HG03469 (cell line): ENCODE data around the gene KCP.

Source experiments
- ATAC-seq: cut with Tn5 transposase; IDR thresholded peaks from one replicate; pipeline ENCODE4 v1.9.1; 2021; ENCODE audit warnings: mild to moderate bottlenecking, moderate library complexity, moderate number of reproducible peaks; ENCODE audit not compliant: unreplicated experiment

KCP gene

DNA sequence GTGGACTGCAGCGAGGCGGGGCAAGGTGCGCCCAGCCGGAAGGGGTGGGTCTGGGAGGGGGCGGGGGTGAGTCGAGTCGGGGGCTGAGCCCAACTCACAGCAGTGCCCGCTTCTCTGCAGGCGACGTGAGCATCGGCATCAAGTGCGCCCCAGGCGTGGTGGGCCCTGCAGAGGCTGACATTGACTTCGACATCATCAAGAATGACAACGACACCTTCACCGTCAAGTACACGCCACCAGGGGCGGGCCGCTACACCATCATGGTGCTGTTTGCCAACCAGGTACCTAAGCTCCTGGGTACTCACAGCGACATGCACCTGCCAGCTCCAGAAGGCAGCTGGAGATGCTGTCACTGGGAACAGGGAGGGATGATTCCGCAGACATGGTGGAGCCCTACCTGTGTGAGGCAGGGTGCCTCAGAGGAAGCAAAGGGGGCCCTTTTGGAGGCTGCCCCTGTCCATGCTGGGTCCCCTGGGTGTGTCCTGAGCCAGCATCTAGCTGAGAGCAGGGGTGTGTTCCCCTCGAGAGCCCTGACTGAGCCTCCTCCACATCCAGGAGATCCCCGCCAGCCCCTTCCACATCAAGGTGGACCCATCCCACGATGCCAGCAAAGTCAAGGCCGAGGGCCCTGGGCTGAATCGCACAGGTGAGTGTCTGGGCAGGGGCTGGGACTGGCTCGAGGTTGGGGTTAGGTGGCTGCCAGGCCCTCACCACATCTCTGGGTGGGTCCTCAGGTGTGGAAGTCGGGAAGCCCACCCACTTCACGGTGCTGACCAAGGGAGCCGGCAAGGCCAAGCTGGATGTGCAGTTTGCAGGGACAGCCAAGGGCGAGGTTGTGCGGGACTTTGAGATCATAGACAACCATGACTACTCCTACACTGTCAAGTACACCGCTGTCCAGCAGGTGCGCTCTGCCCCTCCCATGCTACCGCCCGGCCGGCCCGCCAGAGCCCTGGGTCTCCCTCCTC lies 67.6 kb downstream of the KCP start:
- no peak for ATAC-seq

DNA sequence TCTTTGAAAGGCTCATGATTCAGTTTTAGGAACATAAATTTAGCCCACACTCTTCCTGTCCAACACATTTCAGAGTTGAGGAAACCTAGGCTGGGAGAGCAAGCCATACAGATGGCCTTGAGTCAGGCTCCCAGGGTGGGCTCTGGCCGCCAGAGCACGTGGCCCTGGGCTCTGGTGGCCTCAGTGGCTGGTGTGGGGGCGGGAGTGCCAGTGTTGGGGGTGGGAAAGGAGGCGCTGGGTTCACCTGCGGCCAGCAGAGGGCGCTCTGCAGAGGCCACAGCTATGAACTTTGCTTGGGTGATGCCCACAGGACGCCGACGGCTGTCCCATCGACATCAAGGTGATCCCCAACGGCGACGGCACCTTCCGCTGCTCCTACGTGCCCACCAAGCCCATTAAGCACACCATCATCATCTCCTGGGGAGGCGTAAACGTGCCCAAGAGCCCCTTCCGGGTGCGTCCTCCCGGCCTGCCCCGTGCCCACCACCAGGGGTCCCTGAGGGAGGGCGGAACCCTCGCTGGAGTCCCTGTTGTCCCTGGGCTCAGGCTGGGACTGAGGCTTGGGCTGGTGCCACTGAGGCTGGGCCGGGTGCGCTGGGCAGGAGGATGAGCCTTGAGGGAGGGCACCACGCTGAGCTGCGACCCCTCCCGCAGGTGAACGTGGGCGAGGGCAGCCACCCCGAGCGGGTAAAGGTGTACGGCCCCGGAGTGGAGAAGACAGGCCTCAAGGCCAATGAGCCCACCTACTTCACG lies 68.4 kb downstream of the KCP start:
- ATAC-seq, result no peak

DNA sequence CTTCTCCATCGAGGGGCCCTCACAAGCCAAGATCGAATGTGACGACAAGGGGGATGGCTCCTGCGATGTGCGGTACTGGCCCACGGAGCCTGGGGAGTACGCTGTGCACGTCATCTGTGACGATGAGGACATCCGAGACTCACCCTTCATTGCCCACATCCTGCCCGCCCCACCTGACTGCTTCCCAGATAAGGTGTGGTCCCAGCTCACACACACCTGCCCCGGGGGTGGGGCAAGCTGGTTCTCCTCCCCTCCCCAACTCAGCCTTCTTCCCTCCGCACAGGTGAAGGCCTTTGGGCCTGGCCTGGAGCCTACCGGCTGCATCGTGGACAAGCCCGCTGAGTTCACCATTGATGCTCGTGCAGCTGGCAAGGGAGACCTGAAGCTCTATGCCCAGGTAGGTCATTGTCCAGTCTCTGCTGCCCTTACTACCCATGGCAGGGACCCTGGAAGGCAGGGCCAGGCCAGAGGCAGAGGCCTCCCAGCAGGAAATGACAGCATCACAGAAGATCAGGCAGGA lies 69.3 kb downstream of the KCP start:
- ATAC-seq, result no peak

DNA sequence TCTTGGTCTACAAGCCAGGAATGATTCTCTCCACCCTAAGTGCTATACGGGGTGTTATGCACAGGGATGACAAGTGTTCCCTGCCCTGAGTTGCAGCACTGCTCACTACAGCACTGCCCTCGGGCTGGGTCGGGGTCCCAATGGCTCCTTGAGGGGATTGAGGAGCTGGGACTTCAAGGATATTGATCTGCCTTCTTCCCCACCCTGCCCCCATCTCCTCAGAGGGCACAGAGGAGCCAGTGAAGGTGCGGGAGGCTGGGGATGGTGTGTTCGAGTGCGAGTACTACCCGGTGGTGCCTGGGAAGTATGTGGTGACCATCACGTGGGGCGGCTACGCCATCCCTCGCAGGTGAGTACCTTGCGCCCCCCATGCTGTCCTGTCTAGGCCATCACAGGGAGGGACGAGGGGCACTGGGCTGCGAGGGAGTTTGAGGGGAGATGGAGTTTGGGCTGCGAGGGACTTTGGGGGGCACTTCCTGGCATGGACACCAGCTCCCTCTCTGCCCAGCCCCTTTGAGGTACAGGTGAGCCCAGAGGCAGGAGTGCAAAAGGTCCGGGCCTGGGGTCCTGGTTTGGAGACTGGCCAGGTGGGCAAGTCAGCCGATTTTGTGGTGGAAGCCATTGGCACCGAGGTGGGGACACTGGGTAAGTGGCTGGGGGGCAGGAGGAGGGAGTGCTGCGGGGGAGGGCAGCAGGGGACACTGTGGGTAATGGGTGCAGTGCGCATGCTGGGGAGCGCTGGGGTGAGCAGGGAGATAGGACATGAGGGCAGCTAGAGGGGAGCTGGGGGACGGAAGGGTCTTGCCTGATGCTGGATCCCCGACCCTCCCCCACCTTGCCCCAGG lies 70.0 kb downstream of the KCP start:
- ATAC-seq, result no peak

DNA sequence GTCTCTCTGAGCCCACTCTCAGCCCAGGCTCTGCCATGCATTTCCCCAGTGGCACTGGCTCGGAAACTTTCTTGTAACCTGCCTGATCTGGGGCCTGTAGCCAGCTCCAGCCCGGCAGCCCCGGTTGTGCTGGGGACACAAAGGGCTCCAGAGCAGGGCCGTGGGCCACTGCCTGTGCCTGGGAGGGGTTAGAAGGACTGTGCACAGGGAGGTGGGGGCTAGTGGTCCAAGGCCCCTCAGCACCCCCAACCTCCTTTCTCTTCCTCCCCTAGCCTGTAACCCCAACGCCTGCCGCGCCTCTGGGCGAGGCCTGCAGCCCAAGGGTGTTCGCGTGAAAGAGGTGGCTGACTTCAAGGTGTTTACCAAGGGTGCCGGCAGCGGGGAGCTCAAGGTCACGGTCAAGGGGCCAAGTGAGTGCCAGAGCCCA lies 70.7 kb downstream of the KCP start:
- no peak for ATAC-seq

DNA sequence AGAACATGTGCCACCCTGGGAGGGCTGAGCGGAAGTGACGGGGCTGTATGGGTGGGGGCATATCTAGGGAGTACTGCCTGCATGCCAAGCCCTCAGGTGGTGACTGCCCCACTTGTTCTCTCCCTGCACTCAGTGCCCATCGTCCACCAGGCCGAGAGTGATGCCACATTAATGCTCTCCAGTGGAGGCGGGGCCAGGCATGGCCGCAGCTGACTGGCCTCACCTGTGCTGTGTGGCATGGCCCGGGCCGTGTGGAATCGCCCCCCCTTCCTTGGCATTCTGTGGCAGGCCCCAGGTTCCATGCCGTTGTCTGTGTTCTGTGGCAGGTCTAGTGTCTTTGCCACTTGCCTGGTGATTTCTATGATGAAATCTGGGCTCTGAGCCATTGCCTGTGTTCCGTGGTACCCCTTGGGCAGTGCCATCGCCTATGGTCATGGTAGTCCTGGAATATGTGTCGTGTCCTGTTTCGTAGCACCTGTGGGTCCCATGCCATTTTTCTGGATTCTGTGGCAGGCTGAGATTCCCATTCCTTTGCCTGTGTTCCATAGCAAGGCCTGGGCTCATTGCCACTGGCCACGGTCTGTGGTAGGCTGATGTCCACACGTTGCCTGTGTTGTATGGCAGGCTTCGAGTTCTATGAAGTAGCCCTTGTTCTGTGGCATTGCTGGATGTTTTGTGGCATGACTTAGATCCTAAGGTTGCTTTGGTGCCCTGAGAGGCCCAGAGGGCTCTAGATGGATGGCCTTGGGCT lies 71.4 kb downstream of the KCP start:
- ATAC-seq, result no peak

DNA sequence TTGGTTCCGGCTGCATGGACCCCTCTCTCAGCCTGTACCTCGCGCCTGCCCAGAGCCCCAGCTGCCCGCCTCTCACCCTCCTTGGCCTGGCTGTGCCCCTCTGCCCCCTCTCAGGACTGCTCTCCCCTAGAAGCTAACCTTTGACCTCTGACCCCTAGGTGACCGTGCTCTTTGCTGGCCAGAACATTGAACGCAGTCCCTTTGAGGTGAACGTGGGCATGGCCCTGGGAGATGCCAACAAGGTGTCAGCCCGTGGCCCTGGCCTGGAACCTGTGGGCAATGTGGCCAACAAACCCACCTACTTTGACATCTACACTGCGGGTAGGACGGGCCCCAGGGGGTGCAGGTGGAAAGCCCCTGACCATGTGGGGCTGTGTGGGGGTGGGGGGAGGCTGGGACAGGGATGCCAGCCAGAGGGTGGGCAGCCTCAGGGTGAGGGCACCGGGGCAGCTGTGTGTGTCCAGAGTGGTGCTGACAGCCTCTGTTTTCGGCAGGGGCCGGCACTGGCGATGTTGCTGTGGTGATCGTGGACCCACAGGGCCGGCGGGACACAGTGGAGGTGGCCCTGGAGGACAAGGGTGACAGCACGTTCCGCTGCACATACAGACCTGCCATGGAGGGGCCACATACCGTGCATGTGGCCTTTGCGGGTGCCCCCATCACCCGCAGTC lies 72.3 kb downstream of the KCP start:
- ATAC-seq, result no peak

DNA sequence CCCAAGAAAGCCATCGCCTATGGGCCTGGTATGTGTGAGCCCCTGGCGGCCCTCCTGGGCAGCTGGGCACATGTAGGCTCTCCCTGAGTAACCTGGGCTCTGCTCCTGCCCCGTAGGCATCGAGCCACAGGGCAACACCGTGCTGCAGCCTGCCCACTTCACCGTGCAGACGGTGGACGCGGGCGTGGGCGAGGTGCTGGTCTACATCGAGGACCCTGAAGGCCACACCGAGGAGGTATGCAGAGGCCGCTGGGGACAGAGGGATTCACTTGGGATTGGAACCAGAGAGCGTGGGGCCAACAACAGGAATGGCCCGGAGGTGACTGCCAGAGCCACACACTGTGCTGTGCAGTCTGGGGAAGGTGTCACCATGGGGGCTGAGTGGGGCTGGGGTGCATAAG lies 73.0 kb downstream of the KCP start:
- no peak for ATAC-seq

DNA sequence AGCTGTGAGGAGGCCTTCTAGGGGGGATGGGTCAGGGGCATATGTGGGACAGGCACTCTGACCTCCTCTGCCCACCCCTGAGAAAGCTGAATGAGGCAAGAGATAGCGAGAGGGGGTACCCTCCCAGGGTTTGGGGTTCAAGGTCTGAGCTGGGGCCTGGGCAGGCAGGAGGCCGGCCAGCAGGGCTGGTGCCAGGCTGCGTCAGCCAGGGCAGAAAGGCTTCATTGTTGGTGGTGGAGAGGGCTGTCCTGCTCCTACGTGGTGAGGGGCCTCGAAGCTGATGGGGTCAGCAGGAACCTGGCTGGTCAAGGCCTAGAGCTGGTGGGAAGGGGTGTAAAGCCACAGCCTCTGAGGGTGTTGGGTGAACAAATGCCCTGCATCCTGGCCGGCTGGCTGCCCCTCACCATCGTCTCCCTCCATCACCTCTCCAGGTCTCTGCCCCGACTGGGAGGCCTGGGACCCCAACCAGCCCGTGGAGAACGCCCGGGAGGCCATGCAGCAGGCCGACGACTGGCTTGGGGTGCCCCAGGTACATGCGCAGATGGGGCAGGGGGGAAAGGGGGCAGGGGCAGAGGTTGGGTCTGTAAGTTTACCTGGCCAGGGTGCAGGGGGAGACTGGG lies 73.7 kb downstream of the KCP start:
- ATAC-seq, result no peak

DNA sequence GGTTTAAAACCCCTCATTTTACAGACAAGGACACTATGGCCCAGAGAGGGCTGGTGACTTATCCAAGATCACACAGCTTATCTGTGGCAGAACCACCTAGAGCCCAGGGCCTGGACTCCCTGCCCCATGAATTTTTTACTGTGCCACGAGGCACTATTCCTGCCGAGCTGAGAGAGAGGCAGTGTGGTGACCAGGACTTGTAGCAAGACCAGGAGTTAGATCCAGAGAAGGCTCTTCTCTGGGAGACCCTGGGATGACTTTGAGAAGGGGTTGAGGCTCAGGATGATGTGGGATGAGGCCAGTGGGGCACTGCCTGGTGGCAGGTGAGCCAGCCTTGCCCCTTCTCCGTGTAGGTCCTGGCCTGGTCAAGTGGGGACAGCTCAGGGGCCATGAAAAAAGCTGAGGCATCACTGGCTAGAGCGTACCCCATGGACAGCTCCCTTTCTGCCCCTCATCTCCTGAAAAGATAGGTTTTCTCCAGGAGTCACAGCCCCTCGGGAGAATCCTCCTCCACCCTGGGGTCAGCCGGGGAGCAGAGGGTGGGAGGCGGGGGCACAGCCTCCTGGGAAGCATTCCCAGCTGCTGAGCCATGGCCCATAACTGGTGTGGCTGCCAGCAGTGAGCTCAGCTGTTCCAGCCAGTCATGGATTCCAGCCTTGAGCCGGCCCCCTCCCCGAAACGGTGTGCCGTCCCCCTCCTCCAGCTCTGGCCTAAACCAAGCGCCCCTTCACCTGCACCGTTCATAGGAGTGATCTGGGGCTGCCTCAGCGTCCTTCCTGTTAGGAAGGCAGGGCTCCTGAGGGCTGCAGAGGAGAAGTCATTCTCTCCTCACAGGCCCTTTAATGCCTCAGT lies 74.5 kb downstream of the KCP start:
- no peak for ATAC-seq

DNA sequence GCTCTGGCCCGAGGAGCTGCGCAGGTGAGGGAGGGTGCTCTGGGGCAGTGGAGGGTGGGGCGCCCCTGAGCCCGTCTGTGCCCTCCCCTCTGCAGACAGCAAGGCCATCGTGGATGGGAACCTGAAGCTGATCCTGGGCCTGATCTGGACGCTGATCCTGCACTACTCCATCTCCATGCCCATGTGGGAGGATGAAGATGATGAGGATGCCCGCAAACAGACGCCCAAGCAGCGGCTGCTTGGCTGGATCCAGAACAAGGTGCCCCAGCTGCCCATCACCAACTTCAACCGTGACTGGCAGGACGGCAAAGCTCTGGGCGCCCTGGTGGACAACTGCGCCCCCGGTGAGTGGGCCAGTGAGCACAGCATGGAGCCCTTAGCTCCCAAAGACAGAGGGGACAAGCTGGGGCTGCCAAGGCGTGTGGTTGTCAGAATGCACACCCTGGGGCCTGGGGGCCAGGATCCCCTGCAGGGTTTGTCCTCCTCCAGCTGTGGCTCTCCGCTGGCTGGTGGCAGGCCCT lies 75.2 kb downstream of the KCP start:
- ATAC-seq, result no peak

DNA sequence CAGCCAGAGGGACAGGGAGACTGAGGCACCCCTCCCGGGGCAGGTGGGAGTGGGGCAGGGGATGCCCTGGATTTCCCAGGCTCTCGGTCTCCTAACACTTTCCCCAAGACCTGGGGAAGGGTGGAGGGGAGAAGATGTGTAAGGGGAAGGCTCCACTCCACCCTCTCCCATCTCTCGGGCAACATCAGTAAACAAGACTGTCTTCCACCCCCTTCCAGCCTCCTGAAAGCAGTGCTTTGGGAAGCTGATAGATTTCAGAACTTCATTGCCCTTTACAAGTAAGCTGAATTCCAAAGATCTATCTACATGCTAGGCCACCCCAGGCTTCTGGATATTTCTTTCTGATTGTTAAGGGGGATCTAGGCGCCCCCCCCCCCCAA lies 76.6 kb downstream of the KCP start:
- no peak for ATAC-seq

DNA sequence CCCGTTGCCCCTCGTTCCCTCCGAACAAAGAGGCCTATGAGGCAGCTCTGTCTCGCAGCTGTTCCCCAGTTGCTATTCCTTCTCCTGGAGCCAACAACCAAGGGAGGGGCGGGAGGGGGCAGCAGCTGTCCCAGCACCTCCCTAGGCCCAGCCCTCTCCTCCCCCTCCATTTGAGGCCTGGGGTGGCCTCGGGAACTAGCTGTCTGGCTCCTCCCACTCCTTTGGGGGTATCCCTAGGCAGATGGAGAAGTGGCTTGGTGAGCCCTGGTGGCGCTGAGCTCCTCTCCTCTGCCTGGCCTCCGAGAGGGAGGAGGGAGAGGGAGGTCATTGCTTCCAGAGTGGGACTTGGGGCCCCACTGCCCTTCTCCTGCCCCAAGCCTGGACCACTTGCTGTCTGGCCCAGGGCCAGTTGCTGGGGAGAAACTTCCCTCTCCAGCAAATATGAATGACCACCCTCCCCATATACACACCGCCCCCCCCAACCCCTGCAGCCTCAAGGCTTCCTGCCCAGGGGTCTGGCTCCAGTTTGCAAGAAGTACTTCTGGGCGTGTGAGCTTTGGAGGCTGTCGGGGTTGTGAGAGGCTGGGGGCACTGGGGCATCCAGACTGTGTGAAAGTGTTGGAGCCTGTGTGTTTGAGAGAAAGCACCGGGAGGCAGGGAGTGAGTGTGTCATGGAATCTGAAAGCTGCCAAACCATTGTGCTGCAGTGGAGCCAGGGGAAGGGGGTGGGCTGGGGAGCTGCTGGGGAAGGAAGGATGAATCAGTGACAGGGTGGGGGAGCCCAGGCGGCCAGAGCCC lies 77.2 kb downstream of the KCP start:
- ATAC-seq, result no peak

DNA sequence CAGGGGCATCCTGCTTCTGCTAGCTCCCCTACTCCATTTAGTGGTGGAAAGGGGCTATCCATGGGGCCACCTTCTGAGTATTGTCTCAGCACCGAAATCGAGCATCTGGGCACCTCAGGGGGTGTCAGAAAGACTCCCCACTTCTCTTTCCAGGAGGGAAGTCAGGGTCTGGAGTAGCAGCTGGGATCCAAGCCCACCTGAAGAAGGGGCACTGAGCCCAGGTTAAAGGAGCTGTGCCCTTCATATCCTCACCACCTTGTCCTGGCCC lies 77.7 kb downstream of the KCP start:
- no peak for ATAC-seq

DNA sequence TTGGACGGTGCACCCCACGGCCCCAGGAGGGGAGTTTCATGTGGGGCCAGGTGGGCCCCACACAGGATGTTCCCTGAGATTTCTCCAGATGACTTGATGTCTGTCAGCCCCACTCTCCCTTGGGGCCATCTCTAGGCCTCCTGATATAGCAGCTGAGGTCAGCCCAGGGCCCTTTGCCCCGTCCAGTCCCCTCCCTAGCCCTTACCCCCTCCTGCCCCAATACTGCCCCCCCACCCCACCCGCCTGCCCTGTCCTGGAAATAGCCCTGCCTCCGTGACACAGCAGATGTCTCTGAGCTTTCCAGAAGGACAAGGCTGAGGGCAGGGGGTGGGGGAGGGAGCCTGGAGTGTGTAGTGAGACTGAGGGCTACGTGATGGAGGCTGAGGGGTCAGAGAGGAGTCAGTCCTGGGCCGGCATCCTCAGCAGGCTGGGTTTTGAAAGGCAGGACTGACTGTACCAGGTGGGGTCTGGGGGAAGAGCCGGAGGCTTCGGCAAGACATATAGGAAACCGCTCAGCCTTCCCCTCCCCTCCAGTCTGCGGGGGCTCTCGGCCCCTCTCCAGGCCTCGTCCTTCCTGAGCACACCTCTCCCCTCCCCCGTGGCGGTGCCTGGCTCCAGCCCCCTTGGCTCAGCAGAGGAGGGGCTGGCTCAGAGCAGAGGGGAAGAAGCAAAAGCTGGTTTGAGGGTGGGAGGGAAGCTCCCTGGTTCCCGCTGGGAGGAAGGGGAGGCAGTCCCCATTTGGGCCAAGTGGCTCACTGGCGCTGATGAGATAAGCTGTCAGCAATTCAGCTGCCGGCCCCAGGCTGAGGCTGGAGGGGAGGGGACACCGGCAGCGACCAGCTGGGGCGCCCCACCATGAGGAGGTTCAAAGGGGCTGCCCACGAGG lies 78.3 kb downstream of the KCP start:
- no peak for ATAC-seq

DNA sequence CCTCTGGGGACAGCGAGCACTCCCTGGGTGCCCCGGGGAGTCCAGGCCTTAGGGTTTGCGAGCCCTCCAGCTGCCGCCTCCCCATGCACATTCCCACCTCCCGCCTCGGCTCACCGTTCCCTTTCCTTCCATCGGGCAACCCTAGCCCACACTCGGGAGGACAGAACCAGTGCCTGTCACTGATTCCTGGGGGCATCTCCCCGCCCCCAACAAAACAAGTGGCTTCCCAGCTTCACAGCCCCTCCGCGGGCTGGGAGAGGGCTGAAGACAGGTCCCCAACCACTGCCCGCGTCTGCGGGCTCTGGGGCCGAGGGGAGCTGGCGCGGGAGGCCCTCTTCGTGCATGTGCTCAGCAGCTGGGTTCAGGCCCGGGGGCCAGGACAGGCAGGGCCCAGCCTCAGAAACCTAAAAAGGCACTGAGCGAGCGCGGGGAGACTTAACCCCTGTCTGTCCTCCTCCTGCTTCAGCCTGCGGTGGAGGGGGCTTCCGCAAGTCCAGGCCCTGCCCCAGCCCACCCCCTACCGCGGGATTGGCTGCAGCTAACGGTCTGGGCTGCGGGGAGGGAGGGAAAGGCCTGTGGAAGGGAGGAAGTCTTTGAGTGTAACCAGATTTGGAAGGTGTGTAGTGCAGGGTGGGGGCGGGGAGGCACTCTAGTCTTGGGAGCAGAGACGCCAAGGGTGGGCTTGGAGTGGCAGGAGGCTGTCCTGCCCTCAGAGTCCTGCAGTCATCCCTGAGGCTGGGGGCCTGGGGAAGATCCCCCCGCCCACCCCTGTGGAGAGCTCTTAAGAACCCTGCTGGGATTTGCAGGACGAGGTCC lies 79.1 kb downstream of the KCP start:
- ATAC-seq, result no peak
